GM12878 (cell line): ENCODE data around the gene ZNF629. TPM values are rescaled to one million over a fixed set of nuclear protein-coding genes. Genes with fewer than 3 reads are reported as not detected.

Experiments used
- ATAC-seq: fragments of 200-7000 bp; cut with Tn5 transposase; 3 replicates; pipeline ENCODE4 v1.9.1; 2020; ENCODE audit warnings: mild to moderate bottlenecking, moderate library complexity
- BruUV-seq: library from RNA; stranded (reverse); fragments of 400-500 nt; replicated peaks from 2 replicates; lab custom pipeline; 2021; lab: Mats Ljungman, UMichigan
- CTCF ChIA-PET: fragments of 300-600 bp; sonication (Branson Sonifier 250); formaldehyde crosslinking; extraction: SDS; loops from one replicate; lab custom pipeline; 2021; ENCODE audit warnings: inconsistent platforms; lab: Yijun Ruan, JAX
- POLR2A ChIA-PET: fragments of 350-600 bp; formaldehyde crosslinking; extraction: SDS; loops from one replicate; lab custom pipeline; 2021; ENCODE audit warnings: inconsistent platforms; lab: Charles Lee
- RAD21 ChIA-PET: fragments of 300-600 bp; sonication (Branson Sonifier 250); formaldehyde crosslinking; loops from one replicate; lab custom pipeline; 2023; ENCODE audit warnings: antibody characterized with exemption; ENCODE audit not compliant: unreplicated experiment; lab: Charles Lee
- SMC1A ChIA-PET: fragments of 300-600 bp; sonication (Branson Sonifier 250); formaldehyde crosslinking; loops from one replicate; lab custom pipeline; 2023; ENCODE audit not compliant: unreplicated experiment, uncharacterized antibody; lab: Charles Lee
- DNase-seq: peaks from one replicate; pipeline ENCODE4 v3.0.0-alpha.2; 2011; ENCODE audit warnings: low read depth, low spot score
- FAIRE-seq: peaks from 3 replicates; lab custom pipeline; 2011; peaks lifted over from hg19 to GRCh38; lab: Jason Lieb, UNC
- H2AFZ ChIP-seq: 2 replicates; pipeline ENCODE4 v1.6.0; 2011; ENCODE audit warnings: low read depth, low read length, control low read depth; ENCODE audit not compliant: control insufficient read depth
- H3K27ac ChIP-seq: 2 replicates; pipeline ENCODE4 v1.5.1; 2011; ENCODE audit warnings: control low read depth; ENCODE audit not compliant: control insufficient read depth, insufficient read depth
- H3K27me3 ChIP-seq, 2 experiments: replicated peaks in 1 of 2; 2 replicates each; pipeline versions ENCODE4 v1.6.0 to v1.6.1; 2011; ENCODE audit warnings: low read length in 1 of 2; ENCODE audit not compliant: control insufficient read depth in 2 of 2, insufficient read depth in 2 of 2
- H3K36me3 ChIP-seq, 2 experiments: 2 replicates each; pipeline ENCODE4 v1.5.1; 2011; ENCODE audit warnings: low read length in 1 of 2; ENCODE audit not compliant: control insufficient read depth in 2 of 2, insufficient read depth in 2 of 2
- H3K4me1 ChIP-seq: 2 replicates; pipeline ENCODE4 v1.6.1; 2011; ENCODE audit warnings: mild to moderate bottlenecking, low read length, moderate library complexity, mixed read lengths; ENCODE audit not compliant: control insufficient read depth, insufficient read depth
- H3K4me2 ChIP-seq: 2 replicates; pipeline ENCODE4 v1.6.0; 2011; ENCODE audit warnings: control low read depth; ENCODE audit not compliant: control insufficient read depth, insufficient read depth
- H3K4me3 ChIP-seq: fragments of 200-600 bp; sonication (generic); 2 replicates; pipeline ENCODE4 v1.5.1; 2016
- H3K79me2 ChIP-seq: 2 replicates; pipeline ENCODE4 v1.6.0; 2011; ENCODE audit warnings: low read length; ENCODE audit not compliant: control insufficient read depth, insufficient read depth
- H3K9ac ChIP-seq: 2 replicates; pipeline ENCODE4 v1.8.0; 2011; ENCODE audit warnings: low read length, control low read depth, mixed read lengths; ENCODE audit not compliant: control insufficient read depth, insufficient read depth
- H3K9me3 ChIP-seq: replicated peaks from 3 replicates; pipeline ENCODE4 v1.5.1; 2011; ENCODE audit warnings: mild to moderate bottlenecking, low read length; ENCODE audit not compliant: control insufficient read depth, insufficient read depth
- H4K20me1 ChIP-seq: 2 replicates; pipeline ENCODE4 v1.6.0; 2011; ENCODE audit not compliant: control insufficient read depth, insufficient read depth
- CBX5 ChIP-seq: sonication (generic); IDR thresholded peaks from 2 replicates; pipeline ENCODE4 v1.6.1; 2016; ENCODE audit warnings: low read depth, moderate library complexity, mild to moderate bottlenecking, inconsistent platforms
- EP300 ChIP-seq, 2 experiments: fragments of 150-350 bp in 1 of 2; IDR thresholded peaks; 2 replicates each; pipeline ENCODE4 v1.6.1; 2011 to 2012; ENCODE audit warnings: low read depth in 2 of 2, low read length in 2 of 2, borderline replicate concordance in 1 of 2, improper control_type of control experiment in 1 of 2, inconsistent platforms in 1 of 2; ENCODE audit not compliant: control insufficient read depth in 1 of 2
- ETV6 ChIP-seq, 2 experiments: fragments of 450-650 bp in 1 of 2; IDR thresholded peaks in 1 of 2; conservative IDR thresholded peaks in 1 of 2; 2 replicates each; pipeline ENCODE4 v1.6.1; 2014; ENCODE audit warnings: antibody characterized with exemption in 1 of 2, borderline replicate concordance in 1 of 2, low read depth in 1 of 2, mild to moderate bottlenecking in 1 of 2, moderate library complexity in 1 of 2
- KDM1A ChIP-seq: fragments of 200-600 bp; sonication (generic); IDR thresholded peaks from 2 replicates; pipeline ENCODE4 v1.6.1; 2016; ENCODE audit warnings: borderline replicate concordance
- KLF5 ChIP-seq: fragments of 450-650 bp; IDR thresholded peaks from 2 replicates; pipeline ENCODE4 v1.6.1; 2014; ENCODE audit warnings: mild to moderate bottlenecking; ENCODE audit not compliant: partially characterized antibody
- NR2F1 ChIP-seq: fragments of 450-650 bp; conservative IDR thresholded peaks from 2 replicates; pipeline ENCODE4 v1.6.1; 2017; ENCODE audit warnings: mild to moderate bottlenecking
- PRDM15 ChIP-seq: fragments of 450-650 bp; formaldehyde crosslinking; IDR thresholded peaks from 2 replicates; pipeline ENCODE4 v1.4.0; 2020; ENCODE audit warnings: mild to moderate bottlenecking, moderate library complexity
- SMARCA5 ChIP-seq: fragments of 450-650 bp; IDR thresholded peaks from 2 replicates; pipeline ENCODE4 v1.6.1; 2017; ENCODE audit warnings: mild to moderate bottlenecking
- USF2 ChIP-seq: IDR thresholded peaks from 2 replicates; pipeline ENCODE4 v1.6.1; 2011; ENCODE audit warnings: low read depth, low read length, improper control_type of control experiment, borderline replicate concordance
- YBX1 ChIP-seq: fragments of 450-650 bp; IDR thresholded peaks from 2 replicates; pipeline ENCODE4 v1.6.1; 2016; ENCODE audit warnings: antibody characterized with exemption
- ZNF207 ChIP-seq: fragments of 450-650 bp; IDR thresholded peaks from 2 replicates; pipeline ENCODE4 v1.6.1; 2014; ENCODE audit warnings: antibody characterized with exemption, mild to moderate bottlenecking, borderline replicate concordance
- ZNF592 ChIP-seq: fragments of 450-650 bp; IDR thresholded peaks from 2 replicates; pipeline ENCODE4 v1.6.1; 2017; ENCODE audit warnings: mild to moderate bottlenecking, moderate library complexity
- ZSCAN29 ChIP-seq: fragments of 450-650 bp; IDR thresholded peaks from 2 replicates; pipeline ENCODE4 v1.6.1; 2017; ENCODE audit warnings: mild to moderate bottlenecking, moderate library complexity
- ZZZ3 ChIP-seq: IDR thresholded peaks from 2 replicates; pipeline ENCODE4 v1.6.1; 2011; ENCODE audit warnings: low read depth; ENCODE audit not compliant: control insufficient read depth, insufficient read length
- WGBS: methylation state at CpG from one replicate; pipeline ENCODE4 v1.1.6; 2016; ENCODE audit warnings: low lambda C conversion rate; ENCODE audit not compliant: insufficient replicate concordance, insufficient coverage; ENCODE audit errors: missing lambda C conversion rate; 5-methylcytosine and 5-hydroxymethylcytosine counted together
- in situ Hi-C: fragments of 300-500 bp; cut with MboI; formaldehyde crosslinking; loops from 9 replicates; pipeline ENCODE4 v1.14.3; 2018; ENCODE audit warnings: mixed read lengths
- intact Hi-C: fragments of 100-400 bp; cut with micrococcal nuclease; formaldehyde crosslinking; loops from one replicate; pipeline ENCODE4 v1.14.2; 2022; ENCODE audit not compliant: unreplicated experiment
- polyA plus RNA-seq, 11 experiments: library from polyadenylated mRNA; depleted of rRNA in 4 of 11; unstranded in 6 of 11; stranded (reverse) in 5 of 11; fragments of >200 nt; fragmentation: Nextera tagmentation in 4 of 11; fragmentation: Illumina TruSeq in 1 of 11; extraction: Ambion mirVana in 4 of 11; extraction: Trizol in 1 of 11; gene quantifications; 1 replicate in 1 of 11; 2 replicates in 10 of 11; pipeline versions ENCODE4 v1.2.1 to v1.2.3, GENCODE V29; 2011 to 2016; ENCODE audit warnings: inconsistent platforms in 2 of 11, missing spikeins in 2 of 11, low read depth in 1 of 11
- total RNA-seq, 4 experiments: library from RNA; depleted of rRNA in 3 of 4; stranded (reverse); fragments of >200 nt in 3 of 4; fragmentation: Illumina TruSeq in 1 of 4; extraction: Trizol in 1 of 4; gene quantifications; 2 replicates each; pipeline versions ENCODE4 v1.2.1 to v1.2.3, GENCODE V29; 2013 to 2021

The ZNF629 gene
- total and polyA plus RNA-seq, 10 of the 15 experiments (the other 5 are each of a cell fraction or from before 2014, with no cell fraction given) = 0.02 to 0.69 (median 0.40) TPM

GRCh38 chr16:30805370-30806169 lies 18.6 kb upstream of the ZNF629 start:
- WGBS = 6% methylated on average over 57 of the region's 62 CpGs
- ChIA-PET SMC1A (interaction anchor here (1.8 kb wide), 1 partner anchor 9 kb away, joined by 4 read pairs; no protein-coding TSS in a partner anchor), CTCF (interaction anchor here (1.0 to 2.0 kb wide), 2 partner anchors 9 to 39 kb away, joined by 3 to 16 read pairs; no protein-coding TSS in a partner anchor), RAD21 (no interaction called here), POLR2A (no interaction called here)
- Histone ChIP-seq H3K79me2 (no peaks in the 10 kb centered on the region), H3K9ac (peak overlapping the region; percentile 68), H3K9me3 (no peaks in the 10 kb centered on the region), H3K4me3 (peak overlapping the region; percentile 58; the same call in 1 of the 2 replicates), H3K27ac (no peak overlapping the region), H4K20me1 (no peaks in the 10 kb centered on the region), H3K4me2 (peak overlapping the region; percentile 70), H3K4me1 (peaks cover 10% of the 10 kb centered on the region), H3K27me3 (peaks cover 0 to 1% of the 10 kb centered on the region in 2 experiments; a peak in 1 of 4 replicates), H3K36me3 (no peaks in the 10 kb centered on the region), H2AFZ (peak overlapping the region; percentile 94)
- no TSS peak for BruUV-seq
- in situ Hi-C loops (no loop called here), intact Hi-C loops (no loop called here)
- no peak for FAIRE-seq
- peak; percentile 73 for ATAC-seq
- DNase-seq = no peak
- TF ChIP-seq ZNF592 = no peak
- TF ChIP-seq ETV6 (conservative IDR thresholded peaks at IDR 0.05 in 1 of 2, IDR thresholded peaks at IDR 0.05 in 1 of 2; ENCODE audit: borderline replicate concordance in 1 of 2, low read depth in 1 of 2) = no peak
- no peak for TF ChIP-seq KLF5
- TF ChIP-seq SMARCA5 = no peak
- TF ChIP-seq USF2 = no peak
- no peak for TF ChIP-seq ZZZ3
- TF ChIP-seq PRDM15 (CRISPR knock-in tag) = no peak
- no peak for TF ChIP-seq ZSCAN29
- TF ChIP-seq ZNF207 = no peak
- no peak for TF ChIP-seq KDM1A
- peak; percentile 48; the same call in 1 of the 2 replicates for TF ChIP-seq NR2F1
- TF ChIP-seq EP300 (IDR thresholded peaks at IDR 0.05; ENCODE audit: borderline replicate concordance in 1 of 2, control insufficient read depth in 1 of 2, low read depth in 2 of 2, low read length in 2 of 2) = no peak
- no peak for TF ChIP-seq CBX5
- no peak for TF ChIP-seq YBX1
